HG02610 (cell line): ENCODE results near the gene AIF1L.
"Not testable (repeated sequence)": the region's sequence is repeated elsewhere in the genome, so short reads cannot be mapped to it uniquely, and the experiment has no call there.

Experiments used
- ATAC-seq: cut with Tn5 transposase; IDR thresholded peaks from one replicate; pipeline ENCODE4 v1.9.1; 2021; ENCODE audit warnings: mild to moderate bottlenecking, moderate library complexity; ENCODE audit not compliant: unreplicated experiment

AIF1L gene

DNA sequence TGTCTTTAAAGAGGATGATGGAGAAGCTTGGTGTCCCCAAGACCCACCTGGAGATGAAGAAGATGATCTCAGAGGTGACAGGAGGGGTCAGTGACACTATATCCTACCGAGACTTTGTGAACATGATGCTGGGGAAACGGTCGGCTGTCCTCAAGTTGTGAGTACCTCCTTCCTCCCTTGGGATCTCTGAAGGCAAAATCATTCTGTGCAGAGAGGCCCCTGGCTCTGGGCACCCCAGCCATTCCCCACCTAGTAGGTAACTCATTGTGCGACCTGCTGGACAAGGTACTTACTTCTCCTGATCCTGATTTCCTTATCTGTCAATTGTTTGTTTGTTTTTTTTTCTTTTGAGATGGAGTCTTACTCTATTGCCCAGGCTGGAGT, 21.4 kb downstream of the AIF1L start:
- no peak for ATAC-seq

- no peak for ATAC-seq
These were observed 23.3 kb downstream of the AIF1L start for GRCh38 chr9:131119600-131119999.

DNA sequence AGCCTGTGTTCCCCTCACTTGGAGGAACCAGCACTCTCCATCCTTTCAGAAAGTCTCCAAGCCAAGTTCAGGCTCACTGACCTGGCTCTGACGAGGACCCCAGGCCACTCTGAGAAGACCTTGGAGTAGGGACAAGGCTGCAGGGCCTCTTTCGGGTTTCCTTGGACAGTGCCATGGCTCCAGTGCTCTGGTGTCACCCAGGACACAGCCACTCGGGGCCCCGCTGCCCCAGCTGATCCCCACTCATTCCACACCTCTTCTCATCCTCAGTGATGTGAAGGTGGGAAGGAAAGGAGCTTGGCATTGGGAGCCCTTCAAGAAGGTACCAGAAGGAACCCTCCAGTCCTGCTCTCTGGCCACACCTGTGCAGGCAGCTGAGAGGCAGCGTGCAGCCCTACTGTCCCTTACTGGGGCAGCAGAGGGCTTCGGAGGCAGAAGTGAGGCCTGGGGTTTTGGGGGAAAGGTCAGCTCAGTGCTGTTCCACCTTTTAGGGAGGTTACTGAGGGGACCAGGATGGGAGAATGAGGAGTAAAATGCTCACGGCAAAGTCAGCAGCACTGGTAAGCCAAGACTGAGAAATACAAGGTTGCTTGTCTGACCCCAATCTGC, 24.4 kb downstream of the AIF1L start:
- no peak for ATAC-seq

DNA sequence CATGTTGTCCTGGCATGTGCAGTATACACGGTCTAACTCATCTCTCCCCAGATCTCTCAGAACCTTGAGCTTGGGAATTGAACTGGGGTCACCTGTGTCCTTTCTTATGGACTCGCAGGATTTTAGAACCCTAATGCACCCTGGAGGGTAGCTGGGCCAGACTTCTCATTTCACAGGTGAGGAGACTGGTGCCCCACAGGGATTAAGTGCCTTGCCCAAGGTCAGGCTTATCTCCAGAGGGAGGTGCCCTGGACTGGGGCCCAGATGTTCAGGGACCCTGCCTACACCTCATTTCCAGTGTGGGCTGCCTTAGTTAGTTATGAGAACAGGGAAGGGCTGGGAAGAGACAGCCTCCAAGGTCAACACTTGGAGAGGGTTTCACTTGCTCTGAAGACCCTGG, 25.0 kb downstream of the AIF1L start:
- no peak for ATAC-seq

GRCh38 chr9:131122158-131122557, 25.8 kb downstream of the AIF1L start:
- no peak for ATAC-seq

DNA sequence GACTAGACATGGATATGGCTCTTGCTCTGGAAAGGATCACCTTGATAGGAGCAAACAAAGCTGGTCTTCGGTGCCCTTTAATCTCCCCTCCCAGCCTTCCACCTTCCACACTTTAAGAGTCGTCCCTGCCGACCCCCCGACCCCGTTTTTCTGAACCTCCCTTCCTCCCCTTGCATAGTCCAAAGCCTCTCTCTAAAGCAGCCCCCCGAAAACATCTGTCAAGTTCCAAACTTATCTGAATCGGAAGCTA, 28.6 kb downstream of the AIF1L start:
- no peak for ATAC-seq

GRCh38 chr9:131125288-131126058, 29.1 kb downstream of the AIF1L start, which contains the start of gene NUP214:
TSS of gene NUP214 (plus strand) at chr9:131125586. CDS start at chr9:131125705, 119 bp downstream.
- peak; percentile 96 for ATAC-seq

DNA sequence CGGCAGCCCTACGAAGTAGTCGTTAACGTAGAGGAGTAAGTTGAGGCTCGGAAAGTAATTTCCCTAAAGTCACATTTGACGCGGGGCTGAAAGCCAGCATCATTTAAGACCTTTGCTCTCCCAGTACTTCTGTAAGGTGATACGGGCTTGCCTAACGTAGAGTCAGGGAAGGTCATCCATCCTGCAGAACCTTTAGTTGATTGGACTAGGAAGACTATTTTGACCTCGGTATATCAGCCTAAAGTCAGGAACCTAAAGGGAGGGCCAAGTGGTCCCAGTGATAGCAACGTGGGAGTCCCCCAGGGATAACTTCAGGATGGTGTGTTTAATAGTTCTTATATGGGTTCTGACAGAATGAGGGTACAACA, 29.7 kb downstream of the AIF1L start:
- ATAC-seq: no peak

- no peak for ATAC-seq
These were observed 32.9 kb downstream of the AIF1L start for GRCh38 chr9:131129183-131129582.

- ATAC-seq: no peak
These were observed 42.3 kb downstream of the AIF1L start for GRCh38 chr9:131138676-131139075.

DNA sequence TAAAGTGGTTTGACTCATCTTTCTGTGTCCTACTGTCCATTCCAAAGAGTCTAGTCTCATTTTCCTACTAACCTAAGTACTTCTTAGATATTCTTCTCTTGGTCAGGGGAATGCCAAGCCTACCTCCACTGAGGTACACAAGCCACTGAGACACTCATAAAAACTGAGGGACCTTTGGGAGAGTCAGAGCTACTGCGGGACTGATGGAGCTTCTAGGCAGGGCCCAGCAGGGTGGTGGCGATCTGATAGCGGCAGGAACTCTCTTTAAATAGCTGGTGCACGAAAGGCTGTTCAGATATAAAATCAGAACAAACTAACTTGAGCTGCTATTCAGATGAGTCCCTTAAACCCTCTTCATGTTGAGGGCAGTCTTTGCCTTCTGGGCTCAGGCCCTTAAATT, 43.8 kb downstream of the AIF1L start:
- ATAC-seq: no peak

DNA sequence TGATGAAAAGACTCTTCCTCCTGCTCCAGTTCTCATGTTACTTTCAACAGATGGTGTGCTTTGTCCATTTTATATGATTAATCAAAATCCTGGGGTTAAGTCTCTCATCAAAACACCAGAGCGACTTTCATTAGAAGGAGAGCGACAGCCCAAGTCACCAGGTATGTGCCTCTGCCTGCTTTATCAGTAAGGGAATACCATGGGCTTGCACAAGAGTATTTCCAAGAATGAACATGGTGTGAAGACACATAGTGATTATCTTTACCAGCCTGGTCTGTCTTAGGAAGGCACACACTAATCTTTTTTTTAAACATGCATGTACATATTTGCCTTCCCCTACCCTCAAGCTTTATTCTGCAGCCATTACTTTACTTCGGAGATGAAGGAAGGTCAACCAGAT, 44.2 kb downstream of the AIF1L start:
- no peak for ATAC-seq

GRCh38 chr9:131142160-131142559, 45.8 kb downstream of the AIF1L start:
- no peak for ATAC-seq

GRCh38 chr9:131144201-131144600, 47.9 kb downstream of the AIF1L start:
- no peak for ATAC-seq

DNA sequence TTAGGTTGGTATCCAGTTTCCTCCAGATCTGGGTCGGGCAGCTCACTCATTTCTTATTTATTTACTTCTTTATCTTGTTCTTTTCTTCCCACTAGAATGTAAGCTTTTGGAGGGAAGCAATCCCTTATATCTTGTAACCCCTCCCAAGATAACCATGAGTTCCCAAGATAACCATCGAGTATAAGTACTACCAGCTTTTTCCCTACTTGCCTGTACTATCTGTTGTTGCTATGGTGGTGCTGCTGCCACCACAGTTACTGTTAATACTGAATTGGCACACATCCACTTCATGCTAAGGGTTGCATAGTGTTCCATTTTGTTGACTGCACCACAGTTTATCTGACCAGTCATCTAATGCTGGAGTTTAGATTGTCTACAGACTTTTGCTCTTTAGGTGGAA, 48.9 kb downstream of the AIF1L start:
- no peak for ATAC-seq

GRCh38 chr9:131146186-131146585, 49.9 kb downstream of the AIF1L start:
- ATAC-seq: no peak

- ATAC-seq: no peak
These were observed 51.9 kb downstream of the AIF1L start for GRCh38 chr9:131148276-131148675.

- no peak for ATAC-seq
These were observed 52.8 kb downstream of the AIF1L start for GRCh38 chr9:131148966-131149687.

GRCh38 chr9:131149688-131150053, 53.3 kb downstream of the AIF1L start:
- ATAC-seq: no peak

- no peak for ATAC-seq
These were observed 57.3 kb downstream of the AIF1L start for GRCh38 chr9:131153595-131153994.

- ATAC-seq: not testable (repeated sequence)
These were observed 62.3 kb downstream of the AIF1L start for GRCh38 chr9:131158673-131159072.

DNA sequence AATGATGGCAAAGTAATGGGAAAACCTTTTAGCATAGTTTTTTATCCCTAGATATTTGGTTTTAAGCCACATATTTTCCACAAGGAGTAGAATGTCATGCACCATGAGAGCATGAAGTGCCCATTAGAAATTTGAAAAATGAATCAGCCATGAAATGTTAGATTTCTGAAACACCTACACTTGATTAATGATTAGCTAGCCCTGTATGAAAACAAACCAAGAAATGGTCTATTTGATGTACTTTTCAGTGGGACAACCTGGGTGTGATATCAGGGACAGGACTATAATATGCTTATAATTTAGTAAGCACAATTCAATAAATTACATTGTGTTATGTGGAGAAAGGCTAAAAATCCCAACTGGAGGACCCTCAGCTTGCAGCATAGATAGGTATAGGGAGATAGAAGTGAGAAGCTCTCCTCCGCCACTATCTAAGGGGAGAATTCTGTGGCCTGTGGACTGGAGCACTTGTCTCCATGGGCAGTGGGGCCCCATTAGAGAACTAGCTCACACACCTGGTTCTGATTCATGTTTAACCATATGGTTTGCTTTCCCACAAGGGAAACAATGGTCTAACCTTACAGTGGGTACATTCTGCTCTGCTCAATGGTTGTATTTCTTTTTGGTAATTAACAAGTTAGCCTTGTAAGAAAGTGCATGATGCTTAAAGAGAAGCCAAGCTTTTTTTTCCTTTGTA, 64.2 kb downstream of the AIF1L start:
- no peak for ATAC-seq
